ENCODE data around the gene FN3KRP.
"Not testable (repeated sequence)": the region's sequence is repeated elsewhere in the genome, so short reads cannot be mapped to it uniquely, and the experiment has no call there.

Gene FN3KRP

DNA sequence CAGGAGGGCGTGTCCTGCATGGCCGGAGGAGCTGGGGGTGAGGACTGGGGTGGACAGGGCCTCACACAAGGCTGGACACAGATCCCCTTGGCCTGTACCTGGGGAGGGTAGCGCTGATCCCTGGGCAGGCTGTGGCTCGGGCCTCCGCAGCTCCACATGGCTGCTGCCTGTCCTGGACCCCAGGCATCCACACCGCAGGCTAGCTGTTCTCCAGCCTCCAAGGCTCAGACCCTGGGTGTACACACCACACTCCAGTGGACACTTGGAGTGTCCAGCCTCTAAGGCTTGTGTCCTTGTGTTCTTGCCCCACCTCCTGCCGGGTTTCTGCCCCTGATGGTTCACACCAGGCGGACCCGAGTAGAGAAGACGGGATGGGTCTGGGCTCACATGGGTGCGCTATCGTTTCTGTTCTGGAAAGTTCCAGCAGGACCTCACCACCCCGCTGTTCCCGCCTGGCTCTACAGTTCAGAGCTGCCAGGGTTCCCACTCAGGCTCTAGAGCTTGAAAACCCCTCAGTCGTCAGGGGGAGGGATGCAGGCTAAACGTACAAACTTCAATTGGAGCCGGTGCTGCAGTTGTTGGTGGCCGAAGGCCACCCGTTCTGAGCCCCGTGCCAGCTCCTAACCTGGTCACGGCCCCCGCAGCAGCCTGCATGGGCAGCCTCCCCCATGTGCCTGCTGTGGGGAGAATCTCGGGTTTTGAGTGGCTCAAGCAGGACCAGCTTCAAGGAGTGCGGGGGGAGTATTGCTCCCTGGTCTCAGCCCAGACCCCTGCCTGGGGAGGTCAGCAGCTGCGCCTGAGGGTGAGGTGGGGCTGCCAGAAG, 6.6 kb upstream of the FN3KRP start:
- DNase-seq = no peak

- no peak for DNase-seq
These were observed 5.8 kb upstream of the FN3KRP start for GRCh38 chr17:82710499-82711232.

DNA sequence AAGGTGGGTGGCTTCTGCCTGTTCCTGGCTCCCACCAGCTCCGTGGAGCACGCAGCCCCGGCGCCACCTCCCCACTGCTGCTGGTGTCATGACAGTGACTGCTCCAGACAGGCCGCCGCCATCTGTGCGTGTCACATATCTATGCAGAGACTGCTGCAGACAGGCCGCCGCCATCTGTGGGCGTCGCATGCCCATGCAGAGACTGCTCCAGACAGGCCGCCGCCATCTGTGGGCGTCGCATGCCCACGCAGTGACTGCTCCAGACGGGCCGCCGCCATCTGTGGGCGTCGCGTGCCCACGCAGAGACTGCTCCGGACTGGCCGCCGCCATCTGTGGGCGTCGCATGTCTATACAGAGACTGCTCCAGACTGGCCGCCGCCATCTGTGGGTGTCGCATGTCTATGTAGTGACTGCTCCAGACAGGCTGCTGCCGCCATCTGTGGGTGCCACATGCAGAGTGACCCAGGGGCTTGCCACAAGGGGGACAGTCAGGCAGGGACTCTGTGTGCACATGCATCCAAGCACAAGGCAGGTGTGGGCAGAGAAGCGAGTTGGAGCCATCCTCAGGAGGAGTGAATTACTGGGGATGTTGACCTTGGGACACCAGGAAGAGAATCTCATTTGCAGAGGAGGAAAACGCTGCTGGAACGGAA, 3.3 kb upstream of the FN3KRP start:
- DNase-seq = no peak

GRCh38 chr17:82718986-82719685, 2.6 kb downstream of the FN3KRP start:
- DNase-seq = no peak

GRCh38 chr17:82720204-82720603, 3.7 kb downstream of the FN3KRP start:
- DNase-seq = no peak

GRCh38 chr17:82722341-82723013, 6.0 kb downstream of the FN3KRP start:
- no peak for DNase-seq

- no peak for DNase-seq
These were observed 6.8 kb downstream of the FN3KRP start for GRCh38 chr17:82723169-82723807.

- no peak for DNase-seq
These were observed 9.9 kb downstream of the FN3KRP start for GRCh38 chr17:82726427-82726826.

GRCh38 chr17:82729479-82730260, 13.2 kb downstream of the FN3KRP start:
- DNase-seq = no peak

- no peak for DNase-seq
These were observed 15.7 kb downstream of the FN3KRP start for GRCh38 chr17:82732118-82732743.

DNA sequence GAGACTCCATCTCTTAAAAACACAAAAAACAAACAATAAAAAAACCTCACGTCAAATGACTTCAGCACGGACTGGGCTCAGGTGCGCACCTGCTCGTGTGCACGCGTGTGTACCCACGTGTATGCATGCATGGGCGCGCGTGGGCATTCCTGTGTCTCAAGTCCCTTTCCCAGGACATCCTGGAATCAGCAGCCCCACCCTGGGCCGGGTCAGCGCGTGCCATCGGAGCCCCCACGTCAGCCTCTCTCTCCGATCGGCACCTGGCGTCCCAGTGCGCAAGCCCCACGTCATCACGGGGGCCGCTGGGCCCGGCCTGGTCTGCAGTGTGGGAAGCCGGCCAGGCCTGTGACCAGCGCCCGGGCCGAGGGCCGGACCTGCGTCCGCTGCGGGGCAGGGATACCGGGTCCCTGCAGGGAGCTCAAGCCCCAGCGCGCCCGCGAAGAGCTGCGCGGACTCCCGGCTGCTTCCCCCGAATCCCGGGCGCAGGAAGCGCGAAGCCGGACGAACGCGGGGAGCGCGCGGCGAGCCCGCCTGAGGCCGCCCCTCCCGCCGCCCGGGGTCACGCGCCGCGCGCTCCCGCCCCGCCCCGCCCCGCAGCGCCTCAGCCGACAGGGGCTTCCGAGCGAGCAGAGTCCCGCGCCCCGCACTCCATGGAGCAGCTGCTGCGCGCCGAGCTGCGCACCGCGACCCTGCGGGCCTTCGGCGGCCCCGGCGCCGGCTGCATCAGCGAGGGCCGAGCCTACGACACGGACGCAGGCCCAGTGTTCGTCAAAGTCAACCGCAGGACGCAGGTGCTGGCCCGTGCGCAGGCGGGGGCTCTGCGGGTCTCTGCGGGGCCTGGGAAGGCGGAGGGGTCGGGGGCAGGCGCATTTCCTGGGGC, 18.7 kb downstream of the FN3KRP start, which contains the start of gene FN3K:
Gene FN3K (plus strand): TSS at position 629 of the 880 bp plus-strand sequence. CDS start 22 bp downstream, at position 651.
- DNase-seq = no peak

DNA sequence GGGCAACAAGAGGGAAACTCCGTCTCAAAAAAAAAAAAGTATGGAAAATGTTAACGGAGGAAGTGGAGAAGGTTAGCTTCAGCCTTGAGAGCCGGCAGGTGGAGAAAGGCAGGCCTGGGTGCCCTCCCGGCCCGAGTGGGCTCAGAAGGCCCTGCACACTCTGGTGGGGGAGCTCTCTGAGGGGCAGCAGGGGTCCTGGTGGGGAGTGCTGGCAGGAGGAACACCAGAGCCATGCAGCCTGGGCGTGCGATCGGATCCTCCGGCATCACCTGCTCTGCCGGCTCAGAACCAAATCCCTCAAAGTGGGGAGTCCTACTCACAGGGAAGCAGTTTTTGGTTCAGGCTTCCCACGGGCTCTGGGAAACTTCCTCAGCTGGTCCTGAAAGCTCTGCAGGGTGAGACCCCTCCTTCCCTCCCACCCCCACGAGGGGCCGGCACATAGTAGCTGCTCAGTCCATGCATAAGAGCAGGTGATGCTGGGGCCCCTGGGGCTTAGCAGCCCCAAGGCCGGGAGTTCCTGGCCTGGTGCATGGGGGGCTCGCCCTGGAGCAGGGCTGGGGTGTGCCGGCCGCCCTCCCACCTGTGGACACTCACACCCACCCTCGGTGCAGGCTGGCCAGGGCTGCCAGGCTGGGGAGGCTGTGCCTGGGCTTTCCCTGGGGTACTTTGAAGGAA, 20.1 kb downstream of the FN3KRP start:
- DNase-seq = no peak

GRCh38 chr17:82737967-82738877, 21.7 kb downstream of the FN3KRP start:
- DNase-seq = no peak

GRCh38 chr17:82740906-82741759, 24.6 kb downstream of the FN3KRP start:
- DNase-seq = no peak

- no peak for DNase-seq
These were observed 27.1 kb downstream of the FN3KRP start for GRCh38 chr17:82743344-82744219.

DNA sequence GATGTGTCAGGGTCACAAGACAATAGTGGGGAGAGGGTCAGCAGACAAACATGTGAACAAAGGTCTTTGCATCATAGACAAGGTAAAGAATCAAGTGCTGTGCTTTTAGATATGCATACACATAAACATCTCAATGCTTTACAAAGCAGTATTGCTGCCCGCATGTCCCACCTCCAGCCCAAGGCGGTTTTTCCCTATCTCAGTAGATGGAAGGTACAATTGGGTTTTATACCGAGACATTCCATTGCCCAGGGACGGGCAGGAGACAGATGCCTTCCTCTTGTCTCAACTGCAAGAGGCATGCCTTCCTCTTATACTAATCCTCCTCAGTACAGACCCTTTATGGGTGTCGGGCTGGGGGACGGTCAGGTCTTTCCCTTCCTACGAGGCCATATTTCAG, 28.2 kb downstream of the FN3KRP start:
- not testable (repeated sequence) for DNase-seq

Measured in effector CD4-positive, alpha-beta T cell (primary cell).